Mesothelial cell of epicardium (in vitro differentiated cells): Measurements from ENCODE around the gene CAMKMT. TPM values are rescaled to one million over a fixed set of nuclear protein-coding genes. Genes with fewer than 3 reads are reported as not detected.

Experiments used
- DNase-seq, 2 experiments: peaks; one replicate each; pipeline ENCODE4 v3.0.0; 2021; ENCODE audit warnings: low spot score in 2 of 2; ENCODE audit not compliant: unreplicated experiment in 2 of 2
- H3K27ac Mint-ChIP-seq: 2 replicates; pipeline ENCODE4 v1.8.0; 2021; ENCODE audit warnings: mixed read lengths
- H3K27me3 Mint-ChIP-seq: 2 replicates; pipeline ENCODE4 v1.8.0; 2021; ENCODE audit warnings: low read depth, mixed read lengths
- H3K36me3 Mint-ChIP-seq: 2 replicates; pipeline ENCODE4 v1.8.0; 2021; ENCODE audit warnings: mixed read lengths
- H3K4me1 Mint-ChIP-seq: 2 replicates; pipeline ENCODE4 v1.8.0; 2021; ENCODE audit warnings: mixed read lengths
- H3K4me3 Mint-ChIP-seq: 2 replicates; pipeline ENCODE4 v1.8.0; 2021; ENCODE audit warnings: mild to moderate bottlenecking, moderate library complexity, mixed read lengths
- H3K9me3 Mint-ChIP-seq: 2 replicates; pipeline ENCODE4 v1.8.0; 2021; ENCODE audit warnings: mixed read lengths
- total RNA-seq: library from RNA; stranded (reverse); gene quantifications from 3 replicates; pipeline ENCODE4 v1.2.1, GENCODE V29; 2021
- TF ChIP-seq, protein P1 (sequence below): fragments of 200-600 bp; sonication (generic); IDR thresholded peaks from one replicate; pipeline ENCODE4 v1.5.0; 2021; ENCODE audit warnings: antibody characterized with exemption; ENCODE audit not compliant: unreplicated experiment

CAMKMT gene
- total RNA-seq, 1 donor from 2014 or later = 8.3 TPM

- DNase-seq = no peak
- H3K36me3 Mint-ChIP-seq = no peaks in the 10 kb centered on the region
- H3K27ac Mint-ChIP-seq = no peak overlapping the region
- TF ChIP-seq, protein P1, sequence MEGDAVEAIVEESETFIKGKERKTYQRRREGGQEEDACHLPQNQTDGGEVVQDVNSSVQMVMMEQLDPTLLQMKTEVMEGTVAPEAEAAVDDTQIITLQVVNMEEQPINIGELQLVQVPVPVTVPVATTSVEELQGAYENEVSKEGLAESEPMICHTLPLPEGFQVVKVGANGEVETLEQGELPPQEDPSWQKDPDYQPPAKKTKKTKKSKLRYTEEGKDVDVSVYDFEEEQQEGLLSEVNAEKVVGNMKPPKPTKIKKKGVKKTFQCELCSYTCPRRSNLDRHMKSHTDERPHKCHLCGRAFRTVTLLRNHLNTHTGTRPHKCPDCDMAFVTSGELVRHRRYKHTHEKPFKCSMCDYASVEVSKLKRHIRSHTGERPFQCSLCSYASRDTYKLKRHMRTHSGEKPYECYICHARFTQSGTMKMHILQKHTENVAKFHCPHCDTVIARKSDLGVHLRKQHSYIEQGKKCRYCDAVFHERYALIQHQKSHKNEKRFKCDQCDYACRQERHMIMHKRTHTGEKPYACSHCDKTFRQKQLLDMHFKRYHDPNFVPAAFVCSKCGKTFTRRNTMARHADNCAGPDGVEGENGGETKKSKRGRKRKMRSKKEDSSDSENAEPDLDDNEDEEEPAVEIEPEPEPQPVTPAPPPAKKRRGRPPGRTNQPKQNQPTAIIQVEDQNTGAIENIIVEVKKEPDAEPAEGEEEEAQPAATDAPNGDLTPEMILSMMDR = no peak
- no peaks in the 10 kb centered on the region for H3K9me3 Mint-ChIP-seq
- H3K4me3 Mint-ChIP-seq = no peak overlapping the region
- H3K4me1 Mint-ChIP-seq = peaks cover 3% of the 10 kb centered on the region
- H3K27me3 Mint-ChIP-seq = peaks cover 96% of the 10 kb centered on the region
Observed at GRCh38 chr2:44807201-44808025, 445.7 kb downstream of the CAMKMT start.

DNA sequence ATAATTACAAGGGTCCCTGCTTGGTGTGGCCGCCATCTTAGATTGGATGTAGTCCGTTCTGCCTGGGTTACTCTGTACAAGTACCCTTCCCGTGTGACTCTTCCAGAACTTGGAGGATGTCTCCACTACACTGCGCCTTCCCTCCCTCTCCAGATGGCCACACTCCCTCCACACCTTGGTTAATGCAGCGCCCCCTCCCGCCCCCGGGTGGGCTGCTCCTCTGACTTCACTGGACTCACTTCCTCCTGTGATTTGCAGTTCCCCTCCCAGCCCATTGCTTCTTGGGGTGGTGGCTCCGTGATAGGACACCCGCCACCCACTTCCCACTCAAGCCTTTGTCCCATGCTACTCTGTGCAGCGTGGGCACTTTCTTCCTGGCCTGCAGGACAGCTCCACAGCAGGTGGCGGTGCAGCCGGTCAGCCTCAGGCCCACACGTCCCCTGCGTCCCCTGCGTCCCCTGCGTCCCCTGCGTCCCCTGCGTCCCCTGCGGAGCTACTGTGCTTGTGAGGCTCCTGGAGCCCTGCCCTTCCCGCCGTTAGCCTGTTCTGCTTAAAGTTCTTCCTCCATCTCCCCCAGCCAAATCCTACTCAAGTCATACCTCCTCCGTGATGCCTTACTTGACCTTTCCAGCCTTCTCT, 449.3 kb downstream of the CAMKMT start:
- H3K4me3 Mint-ChIP-seq = no peak overlapping the region
- H3K4me1 Mint-ChIP-seq = no peaks in the 10 kb centered on the region
- peaks cover 93% of the 10 kb centered on the region for H3K27me3 Mint-ChIP-seq
- no peaks in the 10 kb centered on the region for H3K9me3 Mint-ChIP-seq
- H3K27ac Mint-ChIP-seq = no peak overlapping the region
- no peak for DNase-seq
- TF ChIP-seq, protein P1 = no peak
- H3K36me3 Mint-ChIP-seq = no peaks in the 10 kb centered on the region

GRCh38 chr2:44813165-44813564, 451.4 kb downstream of the CAMKMT start:
- H3K4me3 Mint-ChIP-seq = no peak overlapping the region
- no peak overlapping the region for H3K27ac Mint-ChIP-seq
- peaks cover 91% of the 10 kb centered on the region for H3K27me3 Mint-ChIP-seq
- no peaks in the 10 kb centered on the region for H3K9me3 Mint-ChIP-seq
- no peak for DNase-seq
- H3K4me1 Mint-ChIP-seq = no peaks in the 10 kb centered on the region
- TF ChIP-seq, protein P1 = no peak
- no peaks in the 10 kb centered on the region for H3K36me3 Mint-ChIP-seq

- TF ChIP-seq, protein P1 = no peak
- H3K27ac Mint-ChIP-seq = no peak overlapping the region
- H3K4me1 Mint-ChIP-seq = no peaks in the 10 kb centered on the region
- DNase-seq = no peak
- H3K9me3 Mint-ChIP-seq = no peaks in the 10 kb centered on the region
- H3K27me3 Mint-ChIP-seq = peaks cover 91% of the 10 kb centered on the region
- no peak overlapping the region for H3K4me3 Mint-ChIP-seq
- no peaks in the 10 kb centered on the region for H3K36me3 Mint-ChIP-seq
Observed at GRCh38 chr2:44813658-44814057, 451.9 kb downstream of the CAMKMT start.

- Mint-ChIP-seq H3K9me3 (no peaks in the 10 kb centered on the region), H3K36me3 (no peaks in the 10 kb centered on the region), H3K27ac (no peak overlapping the region), H3K27me3 (peaks cover 72% of the 10 kb centered on the region), H3K4me1 (peaks cover 4% of the 10 kb centered on the region), H3K4me3 (no peak overlapping the region)
- no peak for DNase-seq
- TF ChIP-seq, protein P1 = no peak
Observed at GRCh38 chr2:44817256-44817655, 455.5 kb downstream of the CAMKMT start.
